Islet of Langerhans (tissue), 1 donor: ENCODE data around the gene PAQR9.

Experiments
- FAIRE-seq: peaks from one replicate; lab custom pipeline; 2011; peaks lifted over from hg19 to GRCh38; lab: Jason Lieb, UNC

Gene PAQR9

GRCh38 chr3:142950972-142951371 lies 12.5 kb downstream of the PAQR9 start:
- no peak for FAIRE-seq

GRCh38 chr3:142947799-142948575 lies 15.5 kb downstream of the PAQR9 start:
- FAIRE-seq: no peak

GRCh38 chr3:142947352-142947751 lies 16.1 kb downstream of the PAQR9 start:
- no peak for FAIRE-seq

GRCh38 chr3:142946861-142947260 lies 16.6 kb downstream of the PAQR9 start:
- FAIRE-seq: no peak

GRCh38 chr3:142945023-142945422 lies 18.5 kb downstream of the PAQR9 start:
- no peak for FAIRE-seq

GRCh38 chr3:142944342-142944741 lies 19.1 kb downstream of the PAQR9 start:
- FAIRE-seq: no peak

GRCh38 chr3:142943870-142944269 lies 19.6 kb downstream of the PAQR9 start:
- FAIRE-seq: no peak

GRCh38 chr3:142943349-142943748 lies 20.1 kb downstream of the PAQR9 start:
- no peak for FAIRE-seq

- FAIRE-seq: no peak
These were observed 21.9 kb downstream of the PAQR9 start for GRCh38 chr3:142941373-142942123.

- no peak for FAIRE-seq
These were observed 23.0 kb downstream of the PAQR9 start for GRCh38 chr3:142940472-142940871.

GRCh38 chr3:142940000-142940399 lies 23.5 kb downstream of the PAQR9 start:
- no peak for FAIRE-seq

GRCh38 chr3:142935963-142936362 lies 27.5 kb downstream of the PAQR9 start:
- FAIRE-seq: no peak

GRCh38 chr3:142934887-142935269 lies 28.6 kb downstream of the PAQR9 start:
- FAIRE-seq: no peak

GRCh38 chr3:142934128-142934886 lies 29.2 kb downstream of the PAQR9 start:
- no peak for FAIRE-seq

- no peak for FAIRE-seq
These were observed 32.3 kb downstream of the PAQR9 start for GRCh38 chr3:142931222-142931621.

GRCh38 chr3:142930463-142930862 lies 33.0 kb downstream of the PAQR9 start:
- no peak for FAIRE-seq

- no peak for FAIRE-seq
These were observed 33.6 kb downstream of the PAQR9 start for GRCh38 chr3:142929890-142930289.

GRCh38 chr3:142929109-142929508 lies 34.4 kb downstream of the PAQR9 start:
- no peak for FAIRE-seq

- FAIRE-seq: no peak
These were observed 37.0 kb downstream of the PAQR9 start for GRCh38 chr3:142926368-142926944.

- FAIRE-seq: no peak
These were observed 38.3 kb downstream of the PAQR9 start for GRCh38 chr3:142925140-142925539.

- no peak for FAIRE-seq
These were observed 39.8 kb downstream of the PAQR9 start for GRCh38 chr3:142923694-142924093.

GRCh38 chr3:142916605-142917004 lies 46.9 kb downstream of the PAQR9 start:
- no peak for FAIRE-seq

GRCh38 chr3:142915636-142916035 lies 47.8 kb downstream of the PAQR9 start:
- no peak for FAIRE-seq
